Lung (tissue), 12 donors: ENCODE results near the gene MED4. TPM values are rescaled to one million over a fixed set of nuclear protein-coding genes. Genes with fewer than 3 reads are reported as not detected.

Experiments used
- ATAC-seq: fragments of 200-7000 bp; cut with Tn5 transposase; one replicate; pipeline ENCODE4 v1.9.1; 2020; ENCODE audit warnings: moderate number of reproducible peaks; ENCODE audit not compliant: insufficient read depth, low FRiP score
- DNase-seq, 3 donors: peaks; one replicate each; pipeline ENCODE4 v3.0.0-alpha.2; 2013 to 2017
- H3K27ac ChIP-seq, 2 donors: one replicate each; pipeline ENCODE4 v1.5.1; 2013; ENCODE audit warnings: mild to moderate bottlenecking in 2 of 2, moderate library complexity in 2 of 2, control low read depth in 1 of 2, inconsistent platforms in 1 of 2, low read depth in 1 of 2, low read length in 1 of 2
- H3K27me3 ChIP-seq, 3 donors: one replicate each; pipeline ENCODE4 v1.5.1; 2013; ENCODE audit warnings: low read length in 2 of 3; ENCODE audit not compliant: control insufficient read depth in 3 of 3, insufficient read depth in 3 of 3
- H3K36me3 ChIP-seq, 4 donors: one replicate each; pipeline ENCODE4 v1.5.1; 2013; ENCODE audit warnings: low read length in 4 of 4, mild to moderate bottlenecking in 1 of 4, moderate library complexity in 1 of 4; ENCODE audit not compliant: control insufficient read depth in 4 of 4, insufficient read depth in 4 of 4
- H3K4me1 ChIP-seq, 5 donors: one replicate each; pipeline ENCODE4 v1.5.1; 2013; ENCODE audit warnings: low read length in 5 of 5, mild to moderate bottlenecking in 2 of 5, moderate library complexity in 1 of 5; ENCODE audit not compliant: control insufficient read depth in 5 of 5, insufficient read depth in 5 of 5
- H3K4me3 ChIP-seq: one replicate; pipeline ENCODE4 v1.5.1; 2013; ENCODE audit warnings: mild to moderate bottlenecking, control low read depth, moderate library complexity
- H3K9ac ChIP-seq, 2 donors: one replicate each; pipeline ENCODE4 v1.5.1; 2013; ENCODE audit warnings: low read length in 2 of 2, control low read depth in 1 of 2; ENCODE audit not compliant: insufficient read depth in 1 of 2
- H3K9me3 ChIP-seq, 4 donors: one replicate each; pipeline ENCODE4 v1.5.1; 2013; ENCODE audit warnings: low read length in 3 of 4, mild to moderate bottlenecking in 1 of 4, moderate library complexity in 1 of 4; ENCODE audit not compliant: control insufficient read depth in 4 of 4, insufficient read depth in 3 of 4
- WGBS, 2 donors: extraction: QIAGEN DNeasy Blood & Tissue Kit; methylation state at CpG; one replicate each; pipeline ENCODE4 v1.1.7; 2013; 5-methylcytosine and 5-hydroxymethylcytosine counted together
- polyA plus RNA-seq, 2 donors: library from polyadenylated mRNA; stranded (reverse); fragments of 200-250 nt; gene quantifications; one replicate each; pipeline ENCODE4 v1.2.1, GENCODE V29; 2013
- total RNA-seq, 2 donors: library from RNA; depleted of rRNA in 1 of 2; stranded (reverse); fragments of >200 nt in 1 of 2; gene quantifications; one replicate each; pipeline ENCODE4 v1.2.1, GENCODE V29; 2014 to 2021
- TF ChIP-seq, protein P1 (sequence below): IDR thresholded peaks from 2 replicates; pipeline ENCODE4 v1.5.1; 2012; ENCODE audit warnings: mild to moderate bottlenecking; ENCODE audit errors: control extremely low read depth, extremely low read depth
- donor health status: control.
- donor health status: control.
- donor health status: Bipolar disorder and iron deficiency.
- donor health status: healthy.
- donor health status: DM: yes; HTN: yes; CAD: no.

Gene MED4
- total and polyA plus RNA-seq, 4 donors: 37.7 to 69.8 (median 47.6) TPM

GRCh38 chr13:48081739-48082138 is 13.2 kb downstream of the MED4 start:
- DNase-seq (no peak), ATAC-seq (no peak)
- Histone ChIP-seq H3K36me3 (peaks cover 17 to 56% (median 38%) of the 10 kb centered on the region in 4 donors), H3K27me3 (no peaks in the 10 kb centered on the region), H3K4me3 (no peak overlapping the region), H3K27ac (no peak overlapping the region), H3K4me1 (peaks cover 0 to 2% (median 0%) of the 10 kb centered on the region in 5 donors), H3K9me3 (peaks cover 0 to 2% (median 0%) of the 10 kb centered on the region in 4 donors), H3K9ac (no peak overlapping the region)
- TF ChIP-seq, protein P1, sequence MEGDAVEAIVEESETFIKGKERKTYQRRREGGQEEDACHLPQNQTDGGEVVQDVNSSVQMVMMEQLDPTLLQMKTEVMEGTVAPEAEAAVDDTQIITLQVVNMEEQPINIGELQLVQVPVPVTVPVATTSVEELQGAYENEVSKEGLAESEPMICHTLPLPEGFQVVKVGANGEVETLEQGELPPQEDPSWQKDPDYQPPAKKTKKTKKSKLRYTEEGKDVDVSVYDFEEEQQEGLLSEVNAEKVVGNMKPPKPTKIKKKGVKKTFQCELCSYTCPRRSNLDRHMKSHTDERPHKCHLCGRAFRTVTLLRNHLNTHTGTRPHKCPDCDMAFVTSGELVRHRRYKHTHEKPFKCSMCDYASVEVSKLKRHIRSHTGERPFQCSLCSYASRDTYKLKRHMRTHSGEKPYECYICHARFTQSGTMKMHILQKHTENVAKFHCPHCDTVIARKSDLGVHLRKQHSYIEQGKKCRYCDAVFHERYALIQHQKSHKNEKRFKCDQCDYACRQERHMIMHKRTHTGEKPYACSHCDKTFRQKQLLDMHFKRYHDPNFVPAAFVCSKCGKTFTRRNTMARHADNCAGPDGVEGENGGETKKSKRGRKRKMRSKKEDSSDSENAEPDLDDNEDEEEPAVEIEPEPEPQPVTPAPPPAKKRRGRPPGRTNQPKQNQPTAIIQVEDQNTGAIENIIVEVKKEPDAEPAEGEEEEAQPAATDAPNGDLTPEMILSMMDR: no peak
- 85 to 95% methylated on average over 4 of the region's 4 CpGs for WGBS, 2 donors

- TF ChIP-seq, protein P1: no peak
- H3K4me3 ChIP-seq: no peak overlapping the region
- WGBS, 2 donors: 47 to 50% methylated on average over 2 of the region's 2 CpGs
- peaks cover 0 to 5% (median 1%) of the 10 kb centered on the region in 4 donors for H3K9me3 ChIP-seq
- H3K36me3 ChIP-seq: peaks cover 20 to 67% (median 57%) of the 10 kb centered on the region in 4 donors
- ATAC-seq: no peak
- peak in 1 of 3 donors; percentile 7 for DNase-seq
- no peak overlapping the region for H3K27ac ChIP-seq
- peaks cover 0 to 4% (median 0%) of the 10 kb centered on the region in 5 donors for H3K4me1 ChIP-seq
- no peak overlapping the region for H3K9ac ChIP-seq
- no peaks in the 10 kb centered on the region for H3K27me3 ChIP-seq
Observed at GRCh38 chr13:48078251-48078656, 16.6 kb downstream of the MED4 start.

DNA sequence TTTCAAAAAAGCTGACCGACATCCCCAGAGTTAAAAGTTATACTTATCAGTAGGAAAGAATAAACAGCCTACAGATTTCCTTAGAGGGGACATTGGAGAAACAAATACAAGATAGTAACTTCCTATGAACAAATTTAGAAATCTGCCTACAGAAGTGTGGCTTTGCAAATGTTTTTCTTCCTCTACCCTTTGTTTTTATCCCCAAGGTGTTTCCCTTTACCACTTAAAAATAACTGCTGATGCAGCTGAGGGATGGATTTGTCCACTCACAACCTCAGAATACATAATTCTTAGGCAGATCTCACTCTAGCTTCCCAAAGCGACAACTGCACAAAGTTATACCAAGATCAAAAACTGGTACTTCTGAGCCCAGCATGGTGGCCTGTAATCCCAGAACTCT is 20.9 kb downstream of the MED4 start:
- H3K4me3 ChIP-seq: no peak overlapping the region
- H3K27me3 ChIP-seq: no peaks in the 10 kb centered on the region
- no peak overlapping the region for H3K27ac ChIP-seq
- TF ChIP-seq, protein P1: no peak
- DNase-seq (no peak), ATAC-seq (no peak)
- peaks cover 0 to 33% (median 13%) of the 10 kb centered on the region in 4 donors for H3K9me3 ChIP-seq
- 86 to 96% methylated on average over 2 of the region's 2 CpGs for WGBS, 2 donors
- peaks cover 25 to 72% (median 56%) of the 10 kb centered on the region in 4 donors for H3K36me3 ChIP-seq
- H3K9ac ChIP-seq: no peak overlapping the region
- H3K4me1 ChIP-seq: peaks cover 0 to 4% (median 0%) of the 10 kb centered on the region in 5 donors

GRCh38 chr13:48072787-48073186 is 22.1 kb downstream of the MED4 start:
- Histone ChIP-seq H3K4me3 (no peak overlapping the region), H3K36me3 (peaks cover 21 to 69% (median 49%) of the 10 kb centered on the region in 4 donors), H3K9ac (no peak overlapping the region), H3K27ac (no peak overlapping the region), H3K9me3 (peaks cover 0 to 37% (median 15%) of the 10 kb centered on the region in 4 donors), H3K27me3 (no peaks in the 10 kb centered on the region), H3K4me1 (peaks cover 0 to 3% (median 0%) of the 10 kb centered on the region in 5 donors)
- 96 to 98% methylated on average over 2 of the region's 2 CpGs for WGBS, 2 donors
- DNase-seq (no peak), ATAC-seq (no peak)
- TF ChIP-seq, protein P1: no peak
